ENCODE data around the gene LIN7C.
"Not testable (repeated sequence)": the region's sequence is repeated elsewhere in the genome, so short reads cannot be mapped to it uniquely, and the experiment has no call there.

The LIN7C gene

DNA sequence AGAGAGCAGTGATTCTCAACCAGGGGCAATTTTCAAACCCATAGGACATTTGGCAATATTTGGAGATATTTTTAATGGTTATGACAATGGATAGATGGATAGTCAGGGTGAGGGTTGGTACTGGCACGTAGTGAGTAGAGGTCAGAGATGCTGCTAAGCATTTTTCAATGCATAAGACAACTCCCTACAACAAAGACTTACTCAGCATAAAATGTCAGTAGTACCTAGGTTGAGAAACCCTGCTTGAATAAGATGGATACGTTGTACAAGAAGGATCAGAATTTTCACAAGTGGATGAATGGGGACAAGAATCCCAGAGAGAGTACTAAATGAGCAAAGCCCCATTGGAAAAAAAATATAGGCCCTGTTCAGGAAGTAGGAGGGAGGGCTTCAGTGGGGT is 11.9 kb upstream of the LIN7C start:
- TF ChIP-seq EZH2phosphoT487 (IDR thresholded peaks at IDR 0.05; ENCODE audit: borderline replicate concordance, low read length): no peak
- TF ChIP-seq, protein P1, sequence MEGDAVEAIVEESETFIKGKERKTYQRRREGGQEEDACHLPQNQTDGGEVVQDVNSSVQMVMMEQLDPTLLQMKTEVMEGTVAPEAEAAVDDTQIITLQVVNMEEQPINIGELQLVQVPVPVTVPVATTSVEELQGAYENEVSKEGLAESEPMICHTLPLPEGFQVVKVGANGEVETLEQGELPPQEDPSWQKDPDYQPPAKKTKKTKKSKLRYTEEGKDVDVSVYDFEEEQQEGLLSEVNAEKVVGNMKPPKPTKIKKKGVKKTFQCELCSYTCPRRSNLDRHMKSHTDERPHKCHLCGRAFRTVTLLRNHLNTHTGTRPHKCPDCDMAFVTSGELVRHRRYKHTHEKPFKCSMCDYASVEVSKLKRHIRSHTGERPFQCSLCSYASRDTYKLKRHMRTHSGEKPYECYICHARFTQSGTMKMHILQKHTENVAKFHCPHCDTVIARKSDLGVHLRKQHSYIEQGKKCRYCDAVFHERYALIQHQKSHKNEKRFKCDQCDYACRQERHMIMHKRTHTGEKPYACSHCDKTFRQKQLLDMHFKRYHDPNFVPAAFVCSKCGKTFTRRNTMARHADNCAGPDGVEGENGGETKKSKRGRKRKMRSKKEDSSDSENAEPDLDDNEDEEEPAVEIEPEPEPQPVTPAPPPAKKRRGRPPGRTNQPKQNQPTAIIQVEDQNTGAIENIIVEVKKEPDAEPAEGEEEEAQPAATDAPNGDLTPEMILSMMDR (IDR thresholded peaks at IDR 0.05; ENCODE audit: low read depth, low read length, poor library complexity, severe bottlenecking): no peak
- H4K20me1 ChIP-seq (ENCODE audit: control insufficient read depth, insufficient read depth, low read depth, low read length): no peaks in the 10 kb centered on the region; the same call in 1 of the 2 replicates

DNA sequence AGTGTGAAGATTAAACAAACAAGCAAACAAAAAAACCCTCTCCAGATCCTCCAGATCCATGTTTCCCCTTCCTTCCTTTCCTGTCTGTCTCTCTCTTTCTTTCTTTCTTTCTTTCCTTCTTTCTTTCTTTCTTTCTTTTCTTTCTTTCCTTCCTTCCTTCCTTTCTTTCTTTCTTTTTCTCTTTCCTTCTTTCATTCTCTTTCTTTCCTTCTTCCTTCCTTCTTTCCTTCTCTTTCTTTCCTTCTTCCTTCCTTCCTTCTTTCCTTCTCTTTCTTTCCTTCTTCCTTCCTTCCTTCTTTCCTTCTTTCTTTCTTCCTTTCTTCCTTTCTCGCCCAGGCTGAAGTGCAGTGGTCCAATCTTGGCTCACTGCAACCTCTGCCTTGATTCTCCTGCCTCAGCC is 10.9 kb upstream of the LIN7C start:
- H3K4me2 ChIP-seq (ENCODE audit: low read length); H3K4me3 ChIP-seq (ENCODE audit: low read length); H4K20me1 ChIP-seq (ENCODE audit: control insufficient read depth, insufficient read depth, low read depth, low read length); H3K27me3 ChIP-seq (ENCODE audit: control insufficient read depth, low read length); H3K9me3 ChIP-seq (ENCODE audit: control insufficient read depth, insufficient read depth, low read length); H3K4me1 ChIP-seq (ENCODE audit: control insufficient read depth, low read length); H3K27ac ChIP-seq (ENCODE audit: low read depth, low read length); H3F3A ChIP-seq (ENCODE audit: control insufficient read depth, insufficient read depth); H3K36me3 ChIP-seq (ENCODE audit: control insufficient read depth, low read length); H3K79me2 ChIP-seq (ENCODE audit: control insufficient read depth, low read length); H3K9me2 ChIP-seq (replicated peaks; ENCODE audit: control insufficient read depth, low read length): not testable (repeated sequence)

More for the DNA sequence above, 11.9 kb upstream of the LIN7C start:
- Histone ChIP-seq H3K27me3 (ENCODE audit: control insufficient read depth, low read length) (no peaks in the 10 kb centered on the region; the same call in 1 of the 2 replicates), H3K9me3 (ENCODE audit: control insufficient read depth, insufficient read depth, low read length) (no peaks in the 10 kb centered on the region), H3K4me2 (ENCODE audit: low read length) (no peak overlapping the region), H3K9me2 (replicated peaks; ENCODE audit: control insufficient read depth, low read length) (no peaks in the 10 kb centered on the region), H3K79me2 (ENCODE audit: control insufficient read depth, low read length) (no peaks in the 10 kb centered on the region), H3F3A (ENCODE audit: control insufficient read depth, insufficient read depth) (no peaks in the 10 kb centered on the region), H3K36me3 (ENCODE audit: control insufficient read depth, low read length) (no peaks in the 10 kb centered on the region), H3K4me3 (ENCODE audit: low read length) (no peak overlapping the region), H3K27ac (ENCODE audit: low read depth, low read length) (no peak overlapping the region), H3K4me1 (ENCODE audit: control insufficient read depth, low read length) (no peaks in the 10 kb centered on the region)

DNA sequence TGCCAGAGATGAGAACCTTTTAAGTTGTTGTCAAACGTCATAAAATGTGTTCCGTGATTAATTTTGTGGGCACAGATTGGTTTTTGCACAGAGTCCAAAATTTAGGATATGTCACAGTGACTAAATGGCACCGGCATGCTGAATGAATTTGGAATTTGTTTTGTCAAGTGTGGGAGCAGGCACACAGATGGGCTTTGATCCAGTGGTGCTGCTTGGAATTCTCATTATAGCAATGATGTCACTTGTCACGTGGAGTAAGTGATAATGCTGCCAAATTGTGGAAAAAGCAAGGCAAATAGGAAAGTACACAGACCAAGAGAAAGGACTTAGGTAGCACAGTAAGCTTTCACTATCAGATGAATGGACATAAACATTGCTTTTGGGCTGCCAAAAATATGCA is 8.0 kb upstream of the LIN7C start:
- Histone ChIP-seq H3K79me2 (ENCODE audit: control insufficient read depth, low read length) (no peaks in the 10 kb centered on the region), H3K9me2 (replicated peaks; ENCODE audit: control insufficient read depth, low read length) (no peaks in the 10 kb centered on the region), H3K27me3 (ENCODE audit: control insufficient read depth, low read length) (no peaks in the 10 kb centered on the region; the same call in 1 of the 2 replicates), H3F3A (ENCODE audit: control insufficient read depth, insufficient read depth) (no peaks in the 10 kb centered on the region), H3K36me3 (ENCODE audit: control insufficient read depth, low read length) (no peaks in the 10 kb centered on the region), H3K4me1 (ENCODE audit: control insufficient read depth, low read length) (no peaks in the 10 kb centered on the region), H4K20me1 (ENCODE audit: control insufficient read depth, insufficient read depth, low read depth, low read length) (no peaks in the 10 kb centered on the region; the same call in 1 of the 2 replicates), H3K27ac (ENCODE audit: low read depth, low read length) (no peak overlapping the region), H3K4me3 (ENCODE audit: low read length) (no peak overlapping the region), H3K4me2 (ENCODE audit: low read length) (no peak overlapping the region), H3K9me3 (ENCODE audit: control insufficient read depth, insufficient read depth, low read length) (no peaks in the 10 kb centered on the region)
- TF ChIP-seq, protein P1 (IDR thresholded peaks at IDR 0.05; ENCODE audit: low read depth, low read length, poor library complexity, severe bottlenecking): no peak
- no peak for TF ChIP-seq EZH2phosphoT487 (IDR thresholded peaks at IDR 0.05; ENCODE audit: borderline replicate concordance, low read length)

DNA sequence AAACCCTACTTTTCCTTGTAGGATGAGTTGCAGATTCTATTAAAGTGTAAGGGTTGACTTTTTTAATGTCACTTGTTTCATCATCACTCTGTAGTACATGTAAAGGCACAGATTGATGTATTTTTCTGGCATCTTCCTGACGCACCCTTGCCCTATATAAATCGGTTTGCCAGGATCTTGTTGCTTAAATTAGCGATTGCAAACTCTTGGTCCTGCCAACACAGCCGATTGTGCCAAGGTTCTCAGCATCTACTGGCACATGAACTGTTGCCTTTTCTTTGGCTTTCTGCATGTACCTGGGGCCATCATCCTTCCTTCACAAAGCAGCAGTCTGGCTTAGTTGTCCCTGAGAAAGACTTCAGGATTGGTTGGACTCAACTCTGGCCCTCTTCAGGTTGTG is 7.5 kb upstream of the LIN7C start:
- no peak for TF ChIP-seq EZH2phosphoT487 (IDR thresholded peaks at IDR 0.05; ENCODE audit: borderline replicate concordance, low read length)
- TF ChIP-seq, protein P1 (IDR thresholded peaks at IDR 0.05; ENCODE audit: low read depth, low read length, poor library complexity, severe bottlenecking): no peak
- no peaks in the 10 kb centered on the region for H3F3A ChIP-seq (ENCODE audit: control insufficient read depth, insufficient read depth)
- H3K9me3 ChIP-seq (ENCODE audit: control insufficient read depth, insufficient read depth, low read length): no peaks in the 10 kb centered on the region
- no peak overlapping the region for H3K4me3 ChIP-seq (ENCODE audit: low read length)
- H3K4me1 ChIP-seq (ENCODE audit: control insufficient read depth, low read length): no peaks in the 10 kb centered on the region
- no peaks in the 10 kb centered on the region; the same call in 1 of the 2 replicates for H3K27me3 ChIP-seq (ENCODE audit: control insufficient read depth, low read length)
- H3K79me2 ChIP-seq (ENCODE audit: control insufficient read depth, low read length): no peaks in the 10 kb centered on the region
- no peaks in the 10 kb centered on the region for H3K36me3 ChIP-seq (ENCODE audit: control insufficient read depth, low read length)
- no peaks in the 10 kb centered on the region for H3K9me2 ChIP-seq (replicated peaks; ENCODE audit: control insufficient read depth, low read length)
- H3K27ac ChIP-seq (ENCODE audit: low read depth, low read length): no peak overlapping the region
- H4K20me1 ChIP-seq (ENCODE audit: control insufficient read depth, insufficient read depth, low read depth, low read length): no peaks in the 10 kb centered on the region; the same call in 1 of the 2 replicates
- H3K4me2 ChIP-seq (ENCODE audit: low read length): no peak overlapping the region

All from DOHH2 (cell line).